Stimulated activated CD8-positive, alpha-beta memory T cell treated with anti-CD3 and anti-CD28 coated beads, Interleukin-2, amount 100 ng/mL, for 48 hours (primary cell): Measurements from ENCODE around the gene SMIM22.

ENCODE experiments used
- DNase-seq, 2 donors: peaks; one replicate each; pipeline ENCODE4 v3.0.0-alpha.2; 2020; ENCODE audit warnings: low read depth in 2 of 2

The SMIM22 gene

GRCh38 chr16:4795828-4796572 lies 831 bp downstream of the SMIM22 start:
- no peak for DNase-seq

DNA sequence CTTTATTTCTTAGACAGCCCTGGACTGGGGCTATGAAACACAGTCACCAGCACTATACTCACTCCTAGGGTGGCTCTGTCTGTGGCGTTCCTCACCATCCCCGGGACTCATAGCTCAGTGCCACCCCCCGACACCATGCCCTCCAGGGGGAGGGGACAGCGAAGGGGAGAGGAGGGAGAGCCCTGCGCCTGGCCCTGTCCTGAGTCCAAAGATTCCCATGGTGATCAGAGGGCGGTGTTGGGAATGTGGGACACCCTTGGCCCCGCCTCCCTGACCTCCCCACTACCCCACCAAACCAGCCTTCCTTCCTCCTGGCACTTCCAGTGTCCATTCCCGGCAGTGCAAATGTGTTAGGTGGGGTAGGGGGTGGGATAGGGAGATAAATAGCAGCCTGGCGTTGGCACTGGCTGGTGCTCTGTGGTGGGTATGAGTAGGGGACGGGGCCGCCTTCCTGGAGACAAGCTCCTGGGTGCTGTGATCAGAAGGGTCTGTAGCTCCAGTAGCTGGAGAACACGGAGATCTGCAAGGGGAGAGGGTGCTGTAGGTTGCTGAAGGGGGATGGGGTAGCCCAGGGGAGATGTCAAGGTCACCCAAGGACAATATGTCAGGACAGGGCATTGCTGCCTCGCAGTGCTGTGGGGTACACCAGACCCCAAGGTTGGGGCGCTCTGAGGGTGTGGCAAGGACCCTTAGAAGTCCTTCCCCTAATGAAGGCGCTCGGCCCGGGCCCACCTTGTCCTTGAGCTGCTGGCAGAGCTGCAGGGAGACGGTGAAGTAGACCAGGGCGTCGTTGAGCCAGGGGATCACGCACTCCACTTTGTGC lies 2.0 kb downstream of the SMIM22 start:
- no peak for DNase-seq

GRCh38 chr16:4797805-4798252 lies 2.7 kb downstream of the SMIM22 start:
- DNase-seq, result no peak

- no peak for DNase-seq
These were observed 3.3 kb downstream of the SMIM22 start for GRCh38 chr16:4798456-4798855.

- DNase-seq, result no peak
These were observed 4.1 kb downstream of the SMIM22 start for GRCh38 chr16:4799171-4799855.

DNA sequence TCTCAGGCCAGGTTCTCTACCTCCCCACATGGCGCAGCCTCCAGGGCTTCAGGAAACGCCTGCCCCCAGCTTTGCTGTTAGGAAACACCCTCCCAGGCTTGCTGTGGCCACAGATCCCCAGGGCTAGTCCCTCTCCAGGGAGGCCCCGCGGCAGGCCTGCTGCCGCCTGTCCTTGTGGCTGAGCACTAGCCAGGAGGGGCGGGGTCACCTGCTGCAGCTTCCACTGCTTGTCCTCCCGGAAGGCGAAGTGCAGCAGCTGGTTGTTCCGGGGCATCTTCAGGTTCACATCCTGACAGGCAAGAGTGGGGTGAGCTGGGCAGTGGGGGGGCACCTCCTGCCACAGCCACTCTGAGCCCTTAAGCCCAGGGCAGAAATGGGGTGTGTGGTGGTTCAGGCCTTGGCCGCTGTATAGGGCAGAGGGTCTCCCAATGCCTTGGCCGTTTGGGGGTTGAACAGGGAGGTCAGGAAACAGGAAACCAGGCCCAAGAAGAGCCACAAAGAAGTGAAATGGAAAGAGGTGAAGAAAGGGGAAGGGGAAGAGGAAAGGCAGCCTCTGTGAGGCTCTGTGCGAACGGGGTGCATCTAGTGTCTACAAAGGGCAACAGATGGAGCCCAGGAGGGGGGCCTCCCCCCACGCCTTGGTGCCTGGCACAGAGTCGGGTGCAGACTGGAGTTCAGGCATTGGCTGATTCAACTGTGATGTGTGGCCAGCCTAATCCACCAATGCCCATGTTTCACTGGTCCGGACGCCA lies 5.3 kb downstream of the SMIM22 start:
- DNase-seq, result no peak

DNA sequence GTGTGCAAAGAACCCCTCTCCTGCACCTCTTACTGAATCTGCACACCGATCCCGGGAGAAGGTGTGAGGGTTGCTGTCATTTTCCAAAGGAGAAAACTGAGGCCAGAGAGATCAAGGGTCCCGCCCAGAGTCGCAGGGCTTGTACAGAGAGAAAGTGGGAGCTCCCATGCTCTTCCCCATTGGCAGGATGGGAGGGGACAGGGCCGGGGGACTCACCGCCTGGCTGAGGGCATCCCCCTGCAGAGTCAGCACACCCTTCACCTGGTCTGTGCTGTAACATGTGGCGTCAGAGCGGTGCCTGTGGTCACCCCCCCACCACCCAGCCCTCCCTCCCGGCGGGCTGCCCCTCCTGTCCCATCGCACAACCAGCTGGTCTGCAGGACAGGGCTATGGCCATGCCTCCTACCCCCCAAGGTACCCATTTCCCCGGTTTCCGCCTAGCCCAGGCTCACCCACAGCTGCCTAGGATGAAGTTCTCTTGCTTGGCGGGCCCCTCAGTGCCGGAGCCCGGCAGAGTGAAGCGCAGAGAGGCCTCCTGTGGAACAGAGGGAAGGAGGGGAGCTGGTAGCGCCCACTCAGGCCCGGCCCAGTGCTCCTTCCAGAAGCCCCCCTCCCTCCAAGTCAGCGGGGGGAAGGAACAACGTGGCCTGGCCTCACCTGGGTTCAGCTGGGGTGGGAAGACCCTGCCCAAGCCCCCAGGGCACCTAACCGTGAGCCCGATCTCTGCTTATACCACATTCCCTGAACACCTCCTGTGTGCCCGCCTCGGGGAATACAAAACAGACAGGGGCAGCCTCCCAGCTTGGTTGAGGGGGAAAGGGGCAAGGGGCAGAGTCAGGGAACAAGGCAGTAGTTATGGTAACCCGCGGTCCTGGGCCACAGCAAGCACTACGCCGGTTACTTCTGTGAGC lies 6.1 kb downstream of the SMIM22 start:
- DNase-seq, result no peak

- peak; percentile 57 to 59 for DNase-seq
These were observed 6.9 kb downstream of the SMIM22 start, which contains the start of gene ROGDI for GRCh38 chr16:4801962-4802658. TSS of gene ROGDI (minus strand) at chr16:4802633. CDS start at chr16:4802571, 62 bp downstream.

- DNase-seq, result peak; percentile 83 to 88
These were observed 7.6 kb downstream of the SMIM22 start for GRCh38 chr16:4802659-4803287.

DNA sequence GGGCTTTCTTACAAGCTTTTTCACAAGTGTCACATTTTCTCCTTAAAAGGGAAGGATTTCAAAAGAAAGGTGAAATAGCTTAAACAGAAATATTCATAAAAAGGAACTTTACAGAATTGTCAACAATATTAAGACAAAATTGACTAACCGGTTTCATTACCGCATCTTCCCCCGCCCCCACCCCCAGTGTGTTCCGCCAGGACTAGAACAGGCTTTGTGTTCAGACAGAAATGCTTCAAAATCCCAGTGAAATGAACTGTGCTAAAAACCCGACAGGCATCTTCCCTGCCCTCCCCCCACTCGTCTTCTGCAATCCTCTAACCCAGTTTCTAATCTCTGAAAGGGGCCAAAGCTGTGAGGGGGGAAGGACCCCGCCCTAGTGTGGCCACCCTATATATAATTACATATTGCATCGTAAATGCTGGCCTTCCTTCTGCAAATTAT lies 8.3 kb downstream of the SMIM22 start:
- DNase-seq, result no peak

DNA sequence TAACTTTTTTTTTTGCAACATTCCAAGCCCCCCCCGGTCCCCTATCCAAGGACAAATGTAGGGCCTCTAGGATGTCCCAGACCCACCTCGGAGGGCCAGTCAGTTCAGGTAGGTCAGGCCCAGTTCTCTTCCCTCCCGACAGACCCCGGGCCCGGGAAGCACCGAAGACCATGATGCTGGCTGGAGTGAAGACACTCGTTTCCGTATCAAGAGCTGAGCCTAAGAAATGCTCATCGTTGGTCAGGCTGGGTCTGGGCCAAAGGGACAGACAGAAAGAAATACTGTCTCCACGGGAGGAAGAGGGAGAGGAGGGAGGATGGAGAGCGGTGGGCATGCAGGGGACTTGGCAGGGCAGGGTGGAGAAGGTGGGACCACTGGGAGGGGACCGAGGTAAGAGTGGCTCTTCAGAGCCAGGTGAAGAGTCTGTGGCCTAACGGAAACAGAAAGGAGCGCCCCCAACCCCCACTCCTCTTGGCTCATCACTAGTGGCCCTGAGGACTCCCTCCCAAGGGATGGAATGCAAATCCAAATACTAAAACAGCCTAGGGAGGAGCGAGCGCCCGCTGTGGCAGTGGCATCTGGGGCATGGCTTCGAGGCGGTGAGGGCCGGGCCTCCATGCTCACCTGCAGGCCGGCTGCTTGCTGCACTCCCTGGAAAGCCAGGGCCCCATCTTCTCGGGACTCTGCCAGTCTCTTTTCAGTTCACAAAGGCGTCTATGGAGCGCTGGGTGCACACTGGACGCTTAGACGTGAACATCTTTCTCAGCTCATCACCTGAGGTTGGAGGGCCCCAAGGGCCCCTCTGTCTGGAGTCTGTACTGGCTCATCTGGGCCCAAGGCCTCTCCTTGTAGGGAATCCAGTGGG lies 9.0 kb downstream of the SMIM22 start:
- no peak for DNase-seq

DNA sequence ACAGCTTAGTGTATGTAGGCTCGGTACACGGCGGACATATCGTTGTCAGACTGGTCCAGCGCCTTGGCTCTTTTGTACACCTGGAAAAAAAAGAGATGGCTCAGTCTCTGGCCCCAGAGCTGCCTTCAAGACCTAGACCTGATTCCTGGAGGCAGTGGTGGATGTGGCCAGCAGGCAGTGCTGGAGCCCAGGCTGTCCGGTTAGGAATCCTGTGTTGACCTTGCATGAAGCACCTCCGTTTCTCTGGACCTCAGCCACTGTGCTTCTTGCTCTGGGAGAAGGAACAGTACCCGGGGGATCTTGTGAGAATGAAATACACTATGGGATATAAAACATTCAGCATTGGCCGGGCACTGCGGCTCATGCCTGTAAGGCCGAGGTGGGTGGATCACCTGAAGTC lies 10.1 kb downstream of the SMIM22 start:
- no peak for DNase-seq

DNA sequence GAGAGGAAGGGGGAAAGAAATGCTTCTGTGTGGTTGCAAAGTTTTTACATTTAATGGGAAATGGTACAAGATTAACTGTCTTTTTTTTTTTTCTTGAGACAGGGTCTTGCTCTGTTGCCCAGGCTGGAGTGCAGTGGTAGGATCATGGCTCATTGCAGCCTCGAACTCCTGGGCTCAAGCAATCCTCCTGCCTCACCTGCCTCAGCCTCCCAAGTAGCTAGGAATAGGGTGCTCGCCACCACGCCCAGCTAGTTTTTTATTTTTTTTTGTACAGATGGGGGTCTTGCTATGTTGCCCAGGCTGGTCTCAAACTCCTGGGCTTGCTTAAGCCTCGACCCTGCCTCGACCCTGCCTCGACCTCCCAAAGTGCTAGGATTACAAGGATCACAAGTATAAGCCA lies 11.1 kb downstream of the SMIM22 start:
- DNase-seq, result no peak

- DNase-seq, result no peak
These were observed 16.1 kb downstream of the SMIM22 start for GRCh38 chr16:4811242-4811641.

DNA sequence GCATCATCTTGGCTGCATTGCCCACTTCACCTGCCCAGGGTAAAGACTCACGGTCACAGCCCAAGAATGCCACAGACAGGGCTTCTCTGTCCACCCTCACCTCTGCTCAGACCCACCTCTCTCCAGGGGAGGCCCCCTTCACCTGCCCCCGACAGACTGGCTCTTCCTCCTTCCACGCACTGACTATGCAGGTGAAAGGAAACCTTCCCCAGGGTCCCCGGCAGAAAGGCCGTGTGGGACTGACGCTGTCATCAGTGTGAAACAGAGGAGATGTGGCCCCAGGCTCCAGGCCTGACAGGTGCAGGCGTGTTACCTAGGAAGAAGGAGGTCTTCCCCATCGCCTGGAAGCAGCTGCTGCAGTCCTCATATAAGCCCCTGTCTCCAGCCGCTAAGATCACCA lies 16.6 kb downstream of the SMIM22 start:
- DNase-seq, result no peak

GRCh38 chr16:4813251-4814003 lies 18.3 kb downstream of the SMIM22 start:
- DNase-seq, result no peak

DNA sequence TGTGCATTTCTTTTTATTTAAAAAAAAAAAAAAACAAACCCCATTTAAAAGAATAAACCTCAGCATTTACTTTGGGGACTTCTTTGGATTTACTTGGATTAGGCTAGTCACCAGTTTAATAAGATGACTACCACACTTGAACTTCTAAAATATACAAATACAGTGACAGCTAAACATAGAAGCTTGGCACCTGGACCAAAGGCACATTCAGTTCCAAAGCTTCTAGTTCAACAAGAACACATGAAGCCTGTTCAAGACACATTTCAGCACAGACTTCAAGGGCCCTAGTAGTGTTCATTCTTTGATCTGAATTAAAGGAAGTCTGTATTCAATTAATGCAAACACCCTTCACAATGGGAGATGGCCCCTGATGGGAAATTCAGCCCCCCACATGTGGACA lies 18.9 kb downstream of the SMIM22 start:
- no peak for DNase-seq
